ENCODE results near the gene HSD17B2.

HSD17B2 gene

GRCh38 chr16:82082097-82082496 lies 47.0 kb downstream of the HSD17B2 start:
- H3K36me3 ChIP-seq: no peaks in the 10 kb centered on the region
- no peak for TF ChIP-seq CTCF (IDR thresholded peaks at IDR 0.05)
- H3K4me3 ChIP-seq (ENCODE audit: low read depth in 1 of 2, low read length in 1 of 2): no peak overlapping the region
- H3K27ac ChIP-seq: no peak overlapping the region
- no peaks in the 10 kb centered on the region for H3K9me3 ChIP-seq
- peaks cover 12% of the 10 kb centered on the region for H3K27me3 ChIP-seq
- H3K4me1 ChIP-seq (ENCODE audit: control insufficient read depth in 1 of 2, insufficient read depth in 1 of 2, low read depth in 1 of 2, low read length in 1 of 2): no peaks in the 10 kb centered on the region

GRCh38 chr16:82082543-82083244 lies 47.6 kb downstream of the HSD17B2 start:
- H3K27me3 ChIP-seq: peaks cover 9% of the 10 kb centered on the region
- no peaks in the 10 kb centered on the region for H3K9me3 ChIP-seq
- H3K36me3 ChIP-seq: no peaks in the 10 kb centered on the region
- no peaks in the 10 kb centered on the region for H3K4me1 ChIP-seq (ENCODE audit: control insufficient read depth in 1 of 2, insufficient read depth in 1 of 2, low read depth in 1 of 2, low read length in 1 of 2)
- TF ChIP-seq CTCF (IDR thresholded peaks at IDR 0.05): no peak
- H3K4me3 ChIP-seq (ENCODE audit: low read depth in 1 of 2, low read length in 1 of 2): no peak overlapping the region
- no peak overlapping the region for H3K27ac ChIP-seq

DNA sequence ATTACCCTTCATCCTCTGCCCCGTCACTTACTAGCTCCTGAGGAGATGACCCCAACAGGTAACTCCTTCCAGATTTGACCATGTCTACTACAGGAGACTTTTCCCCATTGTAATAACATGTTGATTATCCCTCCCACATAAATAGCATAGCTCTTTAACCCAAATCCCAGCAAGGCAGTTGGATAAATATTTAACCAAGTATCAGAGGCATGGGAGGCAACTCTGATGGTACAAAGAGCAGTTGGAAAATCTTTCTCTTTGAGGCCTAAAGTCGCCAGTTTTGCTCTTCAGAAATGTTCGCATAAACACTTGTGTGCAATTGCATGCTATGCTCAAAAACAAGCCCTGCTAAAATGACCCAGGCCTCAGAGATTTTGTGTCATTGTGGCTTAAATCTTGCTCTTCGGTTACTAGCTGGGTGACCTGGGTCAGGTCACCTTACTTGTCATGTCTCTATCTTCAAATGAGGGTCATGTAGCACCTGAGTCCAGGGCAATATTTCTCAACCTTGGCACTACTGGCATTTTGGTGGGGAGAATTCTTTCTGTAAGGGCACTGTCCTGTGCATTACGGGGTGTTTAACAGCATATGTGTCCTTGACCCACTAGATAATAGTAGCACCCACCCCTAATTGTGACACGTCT lies 48.8 kb downstream of the HSD17B2 start:
- Histone ChIP-seq H3K4me1 (ENCODE audit: control insufficient read depth in 1 of 2, insufficient read depth in 1 of 2, low read depth in 1 of 2, low read length in 1 of 2) (no peaks in the 10 kb centered on the region), H3K27ac (no peak overlapping the region), H3K36me3 (no peaks in the 10 kb centered on the region), H3K27me3 (peaks cover 9% of the 10 kb centered on the region), H3K9me3 (no peaks in the 10 kb centered on the region), H3K4me3 (ENCODE audit: low read depth in 1 of 2, low read length in 1 of 2) (no peak overlapping the region)
- TF ChIP-seq CTCF (IDR thresholded peaks at IDR 0.05): no peak

GRCh38 chr16:82085011-82085779 lies 50.1 kb downstream of the HSD17B2 start:
- H3K27me3 ChIP-seq: peaks cover 9% of the 10 kb centered on the region
- no peak for TF ChIP-seq CTCF (IDR thresholded peaks at IDR 0.05)
- no peaks in the 10 kb centered on the region for H3K36me3 ChIP-seq
- H3K4me1 ChIP-seq (ENCODE audit: control insufficient read depth in 1 of 2, insufficient read depth in 1 of 2, low read depth in 1 of 2, low read length in 1 of 2): no peaks in the 10 kb centered on the region
- no peaks in the 10 kb centered on the region for H3K9me3 ChIP-seq
- H3K27ac ChIP-seq: no peak overlapping the region
- H3K4me3 ChIP-seq (ENCODE audit: low read depth in 1 of 2, low read length in 1 of 2): no peak overlapping the region

DNA sequence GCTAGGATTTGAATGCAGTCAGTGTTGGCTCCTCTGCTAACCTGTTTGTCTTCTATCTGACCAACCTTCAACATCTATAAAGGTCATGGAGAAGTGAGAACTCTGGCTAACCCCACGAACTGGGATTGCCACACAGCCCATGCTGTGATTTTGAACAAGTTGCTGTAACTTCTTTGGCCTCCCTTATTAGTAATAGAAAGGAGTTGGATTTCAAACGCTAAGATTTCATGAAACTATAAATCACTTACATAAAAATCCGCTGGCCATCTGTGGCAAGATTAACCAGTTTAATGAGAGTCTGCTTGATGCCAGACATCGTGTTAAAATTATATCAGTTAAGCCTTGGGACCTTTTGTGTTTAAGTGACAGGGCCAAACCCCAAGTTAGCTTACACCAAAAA lies 53.4 kb downstream of the HSD17B2 start:
- Histone ChIP-seq H3K9me3 (no peaks in the 10 kb centered on the region), H3K27me3 (peaks cover 3% of the 10 kb centered on the region), H3K4me3 (ENCODE audit: low read depth in 1 of 2, low read length in 1 of 2) (no peak overlapping the region), H3K27ac (no peak overlapping the region), H3K36me3 (no peaks in the 10 kb centered on the region), H3K4me1 (ENCODE audit: control insufficient read depth in 1 of 2, insufficient read depth in 1 of 2, low read depth in 1 of 2, low read length in 1 of 2) (no peaks in the 10 kb centered on the region)
- no peak for TF ChIP-seq CTCF (IDR thresholded peaks at IDR 0.05)
